Nephron (organoid): Measurements from ENCODE around the gene MYBPC1.
"Not testable (repeated sequence)": the region's sequence is repeated elsewhere in the genome, so short reads cannot be mapped to it uniquely, and the experiment has no call there.

Experiments
- H3K27ac Mint-ChIP-seq, 3 experiments: 2 replicates each; pipeline ENCODE4 v1.8.0; 2020; ENCODE audit warnings: mixed read lengths in 3 of 3, mild to moderate bottlenecking in 2 of 3, moderate library complexity in 1 of 3
- H3K27me3 Mint-ChIP-seq: 2 replicates; pipeline ENCODE4 v1.8.0; 2021; ENCODE audit warnings: low read depth, mild to moderate bottlenecking, moderate library complexity, mixed read lengths
- H3K36me3 Mint-ChIP-seq: 2 replicates; pipeline ENCODE4 v1.8.0; 2020; ENCODE audit warnings: low read depth, mixed read lengths
- H3K4me1 Mint-ChIP-seq: 2 replicates; pipeline ENCODE4 v1.8.0; 2020; ENCODE audit warnings: mixed read lengths
- H3K4me3 Mint-ChIP-seq, 3 experiments: 2 replicates each; pipeline ENCODE4 v1.8.0; 2020; ENCODE audit warnings: mild to moderate bottlenecking in 3 of 3, mixed read lengths in 3 of 3, moderate library complexity in 2 of 3
- H3K9me3 Mint-ChIP-seq: 2 replicates; pipeline ENCODE4 v1.8.0; 2020; ENCODE audit warnings: mixed read lengths
- TF ChIP-seq, protein P1 (sequence below), 3 experiments: fragments of 200-600 bp; sonication (generic); IDR thresholded peaks; one replicate each; pipeline ENCODE4 v1.5.0; 2021; ENCODE audit warnings: antibody characterized with exemption in 3 of 3; ENCODE audit not compliant: unreplicated experiment in 3 of 3

The MYBPC1 gene

DNA sequence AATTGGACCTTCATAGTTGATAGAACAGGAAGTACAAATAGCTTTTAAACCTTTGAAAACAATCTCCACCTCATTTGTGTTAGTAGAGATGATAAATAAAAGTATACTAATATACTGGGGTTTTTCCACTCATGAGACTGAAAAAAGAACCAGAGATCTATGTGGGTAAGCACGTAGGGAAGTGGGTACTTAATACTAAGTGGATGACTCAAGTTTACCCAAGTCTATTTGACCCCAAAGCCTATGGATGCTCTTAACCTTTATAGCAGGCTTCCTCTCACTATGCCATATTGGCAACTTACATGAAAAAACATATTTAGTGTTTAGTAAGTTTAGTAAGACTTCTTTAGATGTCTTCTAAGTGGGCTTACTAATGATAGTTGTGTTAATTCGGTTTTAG, 53.4 kb downstream of the MYBPC1 start:
- Mint-ChIP-seq H3K36me3 (no peaks in the 10 kb centered on the region), H3K4me1 (no peaks in the 10 kb centered on the region), H3K27me3 (peaks cover 9% of the 10 kb centered on the region), H3K4me3 (no peak overlapping the region), H3K27ac (no peak overlapping the region), H3K9me3 (no peaks in the 10 kb centered on the region)
- TF ChIP-seq, protein P1, sequence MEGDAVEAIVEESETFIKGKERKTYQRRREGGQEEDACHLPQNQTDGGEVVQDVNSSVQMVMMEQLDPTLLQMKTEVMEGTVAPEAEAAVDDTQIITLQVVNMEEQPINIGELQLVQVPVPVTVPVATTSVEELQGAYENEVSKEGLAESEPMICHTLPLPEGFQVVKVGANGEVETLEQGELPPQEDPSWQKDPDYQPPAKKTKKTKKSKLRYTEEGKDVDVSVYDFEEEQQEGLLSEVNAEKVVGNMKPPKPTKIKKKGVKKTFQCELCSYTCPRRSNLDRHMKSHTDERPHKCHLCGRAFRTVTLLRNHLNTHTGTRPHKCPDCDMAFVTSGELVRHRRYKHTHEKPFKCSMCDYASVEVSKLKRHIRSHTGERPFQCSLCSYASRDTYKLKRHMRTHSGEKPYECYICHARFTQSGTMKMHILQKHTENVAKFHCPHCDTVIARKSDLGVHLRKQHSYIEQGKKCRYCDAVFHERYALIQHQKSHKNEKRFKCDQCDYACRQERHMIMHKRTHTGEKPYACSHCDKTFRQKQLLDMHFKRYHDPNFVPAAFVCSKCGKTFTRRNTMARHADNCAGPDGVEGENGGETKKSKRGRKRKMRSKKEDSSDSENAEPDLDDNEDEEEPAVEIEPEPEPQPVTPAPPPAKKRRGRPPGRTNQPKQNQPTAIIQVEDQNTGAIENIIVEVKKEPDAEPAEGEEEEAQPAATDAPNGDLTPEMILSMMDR (IDR thresholded peaks at IDR 0.05; ENCODE audit: unreplicated experiment in 3 of 3), result no peak

GRCh38 chr12:101650346-101651117, 55.8 kb downstream of the MYBPC1 start:
- H3K27ac Mint-ChIP-seq, result no peak overlapping the region
- no peaks in the 10 kb centered on the region for H3K27me3 Mint-ChIP-seq
- H3K4me1 Mint-ChIP-seq, result no peaks in the 10 kb centered on the region
- TF ChIP-seq, protein P1 (IDR thresholded peaks at IDR 0.05; ENCODE audit: unreplicated experiment in 3 of 3), result no peak
- no peak overlapping the region for H3K4me3 Mint-ChIP-seq
- H3K36me3 Mint-ChIP-seq, result no peaks in the 10 kb centered on the region
- H3K9me3 Mint-ChIP-seq, result no peaks in the 10 kb centered on the region

DNA sequence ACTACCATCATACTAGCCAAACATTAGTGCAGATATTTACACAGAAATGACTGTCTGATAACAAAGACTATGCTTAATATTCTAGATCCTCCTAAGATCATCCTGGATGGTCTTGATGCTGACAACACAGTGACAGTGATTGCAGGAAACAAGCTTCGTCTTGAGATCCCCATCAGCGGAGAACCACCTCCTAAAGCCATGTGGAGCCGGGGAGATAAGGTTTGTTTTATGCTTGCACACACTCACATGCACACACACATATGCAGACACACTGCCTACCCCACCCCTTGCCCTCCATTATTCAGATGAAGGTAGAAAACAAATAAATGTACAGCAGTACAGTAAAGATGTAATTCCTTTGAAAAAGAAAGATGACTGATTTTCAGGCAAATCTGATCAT, 58.3 kb downstream of the MYBPC1 start:
- Mint-ChIP-seq H3K9me3 (no peaks in the 10 kb centered on the region), H3K27ac (no peak overlapping the region), H3K4me3 (no peak overlapping the region), H3K36me3 (no peaks in the 10 kb centered on the region), H3K4me1 (no peaks in the 10 kb centered on the region), H3K27me3 (no peaks in the 10 kb centered on the region)
- TF ChIP-seq, protein P1 (IDR thresholded peaks at IDR 0.05; ENCODE audit: unreplicated experiment in 3 of 3), result no peak

DNA sequence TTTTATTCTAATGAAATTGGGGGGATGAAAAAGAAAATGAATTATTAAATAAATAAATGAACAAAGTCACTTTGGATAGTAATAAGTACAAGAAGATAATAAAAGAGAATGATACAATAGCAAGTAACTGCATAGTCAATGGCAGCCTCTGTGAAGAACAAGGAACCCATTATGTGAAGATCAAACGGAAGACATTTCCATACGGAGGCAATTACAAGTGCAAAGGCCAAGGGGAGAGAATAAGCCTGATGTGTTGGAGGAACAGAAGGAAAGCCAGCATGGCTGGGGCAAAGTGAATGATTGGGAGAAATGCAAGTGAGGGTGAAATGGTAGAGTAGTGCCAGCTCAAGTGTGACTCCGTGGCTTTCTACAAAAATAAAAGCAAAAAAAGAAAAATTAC, 58.7 kb downstream of the MYBPC1 start:
- H3K36me3 Mint-ChIP-seq, result no peaks in the 10 kb centered on the region
- TF ChIP-seq, protein P1 (IDR thresholded peaks at IDR 0.05; ENCODE audit: unreplicated experiment in 3 of 3), result no peak
- no peak overlapping the region for H3K27ac Mint-ChIP-seq
- no peaks in the 10 kb centered on the region for H3K9me3 Mint-ChIP-seq
- no peaks in the 10 kb centered on the region for H3K27me3 Mint-ChIP-seq
- no peak overlapping the region for H3K4me3 Mint-ChIP-seq
- no peaks in the 10 kb centered on the region for H3K4me1 Mint-ChIP-seq

DNA sequence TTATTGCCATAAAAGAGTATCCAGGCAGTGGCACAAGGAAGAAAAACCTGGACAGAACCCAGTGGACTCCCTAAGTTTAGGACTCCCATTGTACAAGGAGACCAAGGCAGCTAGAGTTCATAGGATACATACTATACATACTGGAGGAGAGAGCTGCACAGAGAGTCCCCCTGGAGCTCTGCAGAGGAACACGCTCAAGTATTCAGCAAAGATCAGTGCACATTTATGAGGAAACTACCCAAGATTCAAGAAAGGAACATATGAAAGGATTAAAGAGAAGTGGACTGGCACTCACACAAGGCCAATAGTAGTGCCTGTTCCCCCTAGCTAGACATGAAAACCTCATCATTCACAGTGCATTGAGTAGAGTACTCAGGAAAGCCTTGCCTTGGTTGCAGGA, 59.7 kb downstream of the MYBPC1 start:
- H3K4me1 Mint-ChIP-seq, result no peaks in the 10 kb centered on the region
- TF ChIP-seq, protein P1 (IDR thresholded peaks at IDR 0.05; ENCODE audit: unreplicated experiment in 3 of 3), result no peak
- H3K4me3 Mint-ChIP-seq, result no peak overlapping the region
- no peaks in the 10 kb centered on the region for H3K27me3 Mint-ChIP-seq
- no peak overlapping the region for H3K27ac Mint-ChIP-seq
- H3K9me3 Mint-ChIP-seq, result no peaks in the 10 kb centered on the region
- H3K36me3 Mint-ChIP-seq, result no peaks in the 10 kb centered on the region

GRCh38 chr12:101655393-101655792, 60.6 kb downstream of the MYBPC1 start:
- H3K27ac Mint-ChIP-seq, result no peak overlapping the region
- TF ChIP-seq, protein P1 (IDR thresholded peaks at IDR 0.05; ENCODE audit: unreplicated experiment in 3 of 3), result no peak
- H3K9me3 Mint-ChIP-seq, result no peaks in the 10 kb centered on the region
- no peak overlapping the region for H3K4me3 Mint-ChIP-seq
- no peaks in the 10 kb centered on the region for H3K4me1 Mint-ChIP-seq
- H3K36me3 Mint-ChIP-seq, result no peaks in the 10 kb centered on the region
- H3K27me3 Mint-ChIP-seq, result no peaks in the 10 kb centered on the region

DNA sequence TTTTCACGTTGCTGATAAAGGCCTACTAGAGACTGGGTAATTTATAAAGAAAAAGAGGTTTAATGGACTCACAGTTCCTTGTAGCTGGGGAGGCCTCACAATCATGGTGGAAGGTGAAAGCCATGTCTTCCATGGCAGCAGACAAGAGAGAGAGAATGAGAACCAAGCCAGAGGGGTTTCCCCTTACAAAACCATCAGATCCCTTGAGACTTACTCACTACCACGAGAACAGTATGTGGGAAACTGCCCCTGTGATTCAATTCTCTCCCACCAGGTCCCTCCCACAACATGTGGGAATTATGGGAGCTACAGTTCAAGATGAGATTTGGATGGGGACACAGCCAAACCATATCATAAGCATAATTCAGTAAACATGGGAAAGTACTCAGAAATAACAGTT, 65.9 kb downstream of the MYBPC1 start:
- not testable (repeated sequence) for H3K9me3 Mint-ChIP-seq, H3K27ac Mint-ChIP-seq, H3K27me3 Mint-ChIP-seq, H3K36me3 Mint-ChIP-seq, H3K4me1 Mint-ChIP-seq, H3K4me3 Mint-ChIP-seq
